ENCODE measurements around the gene ALKAL2.

Gene ALKAL2

DNA sequence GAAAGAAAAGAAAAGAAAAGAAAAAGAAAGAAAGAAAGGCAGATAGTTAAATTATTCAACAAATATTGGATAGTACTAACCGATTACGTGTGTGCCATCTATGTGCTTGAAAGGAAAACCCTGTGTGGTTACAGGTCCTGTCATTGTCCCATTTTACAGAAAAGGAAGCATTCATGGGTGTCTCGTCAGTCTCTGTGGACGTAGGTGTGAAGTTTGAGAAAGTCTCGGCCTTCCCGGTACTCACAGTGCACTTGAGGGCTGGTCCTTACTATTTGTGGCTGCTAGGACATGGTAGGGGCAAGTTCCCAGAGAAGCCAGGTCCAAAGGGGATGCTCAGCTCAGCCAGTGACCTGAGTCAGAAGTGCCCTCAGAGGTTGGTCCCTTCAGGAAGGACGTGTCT, 43.3 kb downstream of the ALKAL2 start:
- DNase-seq (ENCODE audit: low read depth) = no peak

DNA sequence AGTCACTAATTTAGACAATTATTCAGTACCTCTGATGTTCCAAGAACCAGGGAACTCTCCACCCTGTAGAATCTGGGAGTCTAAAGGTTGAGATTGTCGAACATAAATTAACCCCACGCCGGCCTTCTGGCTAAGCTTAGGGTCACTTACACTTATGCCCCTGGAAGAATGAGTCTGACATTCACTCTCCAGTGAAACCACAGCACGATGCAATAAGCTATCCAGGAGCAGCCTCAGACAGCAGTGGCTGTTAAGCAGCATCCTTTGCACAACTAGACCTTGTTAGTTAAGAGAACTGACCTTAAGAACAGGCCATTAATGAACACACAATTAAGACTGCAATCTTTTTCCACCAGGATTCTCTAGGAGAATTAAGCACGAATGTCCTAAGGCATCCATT, 49.0 kb downstream of the ALKAL2 start:
- DNase-seq (ENCODE audit: low read depth) = no peak

DNA sequence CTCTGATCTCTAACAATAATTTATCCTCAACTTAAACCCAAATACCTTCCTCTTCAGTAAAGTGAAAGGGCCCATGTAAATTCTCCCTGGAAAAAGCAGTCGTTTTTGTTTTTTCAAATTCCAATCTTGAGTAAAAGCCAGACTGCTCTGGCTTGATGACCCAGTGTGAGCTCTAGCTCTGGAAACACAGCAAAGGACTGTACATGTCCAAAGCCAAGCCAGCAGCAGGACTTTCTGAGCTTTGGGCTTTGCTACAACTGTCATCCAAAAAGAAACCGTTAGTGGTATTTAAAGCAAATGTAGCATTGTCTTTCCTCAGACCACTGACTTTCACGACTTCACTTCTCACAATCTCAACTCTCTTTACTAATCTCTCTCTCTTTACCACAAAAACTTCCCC, 49.5 kb downstream of the ALKAL2 start:
- DNase-seq (ENCODE audit: low read depth) = no peak

DNA sequence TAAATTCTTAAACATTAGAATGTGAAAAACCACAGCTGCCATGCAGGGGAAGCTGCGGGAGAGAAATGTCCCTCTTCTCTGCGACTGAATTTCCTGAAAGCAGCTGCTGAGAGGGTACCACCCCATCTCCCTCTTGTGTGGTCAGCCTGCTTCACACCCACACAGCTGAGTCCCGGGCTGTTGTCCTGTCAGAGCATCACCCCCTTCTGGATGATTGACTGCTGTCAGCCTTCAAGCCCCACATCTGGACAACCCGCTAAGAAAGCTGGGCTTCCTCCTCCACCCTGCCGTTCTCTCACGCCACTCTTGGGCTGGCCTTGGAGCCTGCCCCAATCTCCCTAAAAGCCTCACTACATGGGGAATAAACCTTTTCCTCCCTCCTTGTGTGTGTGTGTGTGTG, 50.0 kb downstream of the ALKAL2 start:
- no peak for DNase-seq (ENCODE audit: low read depth)

DNA sequence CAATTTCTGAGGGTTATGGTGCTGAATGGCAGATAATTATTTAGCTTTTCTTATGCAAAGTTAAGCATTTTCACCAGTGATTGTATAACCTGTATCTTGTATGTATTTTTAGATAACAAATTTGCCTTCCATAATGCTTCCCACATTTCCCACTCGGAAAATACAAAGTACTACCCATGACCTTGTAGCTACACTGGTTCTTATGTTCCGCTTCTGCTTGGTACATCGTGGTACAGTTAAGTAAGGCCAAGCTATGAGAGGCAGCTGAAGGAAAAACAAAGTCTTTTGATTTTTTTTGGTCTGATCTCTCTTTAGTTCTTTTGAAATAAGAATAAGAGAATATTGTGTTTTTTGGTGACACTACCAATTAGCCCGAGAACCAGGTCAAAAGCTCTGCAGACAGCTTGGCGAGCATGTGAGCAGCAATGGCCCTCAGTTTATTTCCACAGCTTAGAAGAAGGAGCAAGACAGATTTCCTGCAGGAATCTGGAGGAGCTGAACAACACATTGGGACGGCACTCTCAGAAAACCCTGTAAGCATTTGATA, 50.8 kb downstream of the ALKAL2 start:
- DNase-seq (ENCODE audit: low read depth) = no peak

DNA sequence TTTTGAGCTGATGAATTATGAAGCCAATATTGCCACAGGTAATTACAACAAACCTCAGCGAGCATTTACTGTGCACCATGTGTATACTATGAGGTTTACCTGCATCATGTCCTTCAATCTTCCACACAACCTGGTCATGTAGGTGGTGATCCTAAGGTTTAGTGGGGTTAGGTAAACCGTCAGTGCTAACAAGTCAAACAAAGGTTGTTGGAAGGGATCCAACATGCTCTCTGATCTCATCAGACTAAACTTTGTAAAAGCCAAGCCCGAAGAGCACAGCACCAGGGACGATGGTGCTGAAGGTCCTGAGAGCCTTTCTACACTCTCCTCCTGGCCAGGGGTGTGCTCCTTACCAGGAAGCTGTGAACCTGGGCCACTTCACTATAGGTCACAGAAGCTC, 53.5 kb downstream of the ALKAL2 start:
- DNase-seq (ENCODE audit: low read depth) = no peak

DNA sequence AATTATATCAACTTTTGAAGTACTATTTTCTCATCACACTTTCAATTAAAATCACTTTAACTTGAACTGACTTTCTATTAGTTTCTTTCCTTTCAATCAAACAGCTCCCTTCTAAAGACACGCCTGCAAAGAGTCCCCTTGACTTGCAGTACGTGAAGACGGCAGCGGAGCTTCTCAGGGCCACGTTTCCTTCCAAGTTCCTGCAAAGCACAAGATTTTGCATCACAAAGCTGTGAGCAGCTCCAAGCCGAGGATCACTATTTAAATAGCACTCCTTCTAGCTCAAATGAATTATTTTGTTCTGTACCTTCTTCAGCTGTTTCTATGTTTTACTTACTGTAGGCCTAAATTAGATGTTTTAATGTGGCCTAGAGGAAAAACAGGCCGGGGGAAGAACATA, 54.9 kb downstream of the ALKAL2 start:
- DNase-seq (ENCODE audit: low read depth) = no peak

DNA sequence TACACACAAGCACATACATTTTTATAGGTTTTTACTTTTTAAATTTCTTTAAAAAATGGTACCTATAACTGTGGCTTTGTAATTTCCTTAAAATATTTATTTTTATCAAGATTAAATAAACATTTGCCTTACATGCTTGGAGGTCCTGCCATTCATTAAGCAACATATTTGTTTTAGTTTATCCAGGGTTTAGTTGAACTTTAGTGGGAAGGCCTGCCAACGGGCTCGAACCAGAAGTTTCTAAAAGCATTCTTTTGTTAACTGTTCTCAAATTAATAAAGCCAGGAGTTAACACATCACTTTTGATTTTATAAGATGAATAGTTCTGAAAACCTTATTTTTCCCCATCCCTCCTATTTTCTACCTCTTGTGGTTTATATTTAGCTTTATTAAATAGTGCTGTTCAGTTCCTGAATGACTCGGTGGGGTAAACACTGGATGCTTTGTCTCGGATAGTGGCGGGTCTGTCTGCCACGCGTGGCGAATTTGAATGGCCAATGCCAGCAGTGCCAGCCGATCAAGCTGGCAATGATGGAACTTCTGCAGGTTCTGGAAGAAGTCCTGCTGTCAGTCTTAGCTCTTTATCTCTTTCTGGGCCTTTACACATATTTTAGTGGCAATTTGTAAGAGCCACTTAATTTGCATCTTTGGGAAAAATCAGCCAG, 56.2 kb downstream of the ALKAL2 start:
- no peak for DNase-seq (ENCODE audit: low read depth)

Data from GM04504 (cell line).